Measurements from ENCODE around the gene COX5A. TPM values are rescaled to one million over a fixed set of nuclear protein-coding genes. Genes with fewer than 3 reads are reported as not detected.

Gene COX5A
- total and polyA plus RNA-seq, 2 of the 13 experiments (the other 11 are each of a cell fraction or from before 2014, with no cell fraction given) = 158 to 218 TPM

- intact Hi-C loops (cut with micrococcal nuclease; ENCODE audit: unreplicated experiment) (no loop called here), in situ Hi-C loops (cut with HindIII; ENCODE audit: extremely low pct_ligation_motif_present, low pct_unique_long_range_greater_than_20kb) (no loop called here)
- Histone ChIP-seq H4K20me1 (ENCODE audit: insufficient read depth, low read length) (peaks cover 13% of the 10 kb centered on the region), H3K9me3 (ENCODE audit: low read length) (no peaks in the 10 kb centered on the region), H3K9ac (ENCODE audit: insufficient read depth, low read depth, low read length) (peak overlapping the region; percentile 98), H2AFZ (ENCODE audit: low read length) (peak overlapping the region; percentile 82), H3K4me1 (ENCODE audit: insufficient read depth, low read length) (peaks cover 41% of the 10 kb centered on the region), H3K27ac (ENCODE audit: extremely low read length, insufficient read depth, low read length) (peak overlapping the region; percentile 61), H3K79me2 (ENCODE audit: insufficient read depth, low read length) (peaks cover 36% of the 10 kb centered on the region), H3K27me3 (ENCODE audit: control insufficient read depth in 1 of 2, insufficient read depth in 2 of 2, low read length in 2 of 2) (peaks cover 0 to 13% of the 10 kb centered on the region in 2 experiments; a peak in 1 of 5 replicates), H3K4me2 (ENCODE audit: low read depth, low read length) (peak overlapping the region; percentile 97), H3K4me3 (replicated peaks in 1 of 3; ENCODE audit: insufficient read depth in 1 of 3, low read depth in 2 of 3, low read length in 3 of 3) (peak overlapping the region; percentile 83 to 98 (median 98)), H3K36me3 (replicated peaks in 1 of 2; ENCODE audit: control insufficient read depth in 1 of 2, insufficient read depth in 2 of 2, low read length in 2 of 2) (peaks cover 0 to 1% of the 10 kb centered on the region in 2 experiments; a peak in 2 of 5 replicates)
- POLR2A ChIA-PET = interaction anchor here (0.7 to 1.9 kb wide), 9 partner anchors 9 to 33 kb away, joined by 3 to 10 read pairs (median 3); partner anchors contain the start of genes FAM219B, MPI and ULK3
- FAIRE-seq (no peak), DNase-seq (ENCODE audit: low spot score) (peak; percentile 34), ATAC-seq (peak; percentile 49)
- CTCF ChIA-PET (ENCODE audit: low intra/inter-chr PET ratio, low total read pairs) = no interaction called here
- WGBS (ENCODE audit: low lambda C conversion rate) = 21% methylated on average over 9 of the region's 16 CpGs
- BruUV-seq (replicated peaks) = TSS peak; percentile 73
- TF ChIP-seq GLI4 (CRISPR knock-in tag; IDR thresholded peaks at IDR 0.05; ENCODE audit: borderline replicate concordance) (0 out of 2 replicates have a peak, but pooled peaks have one; percentile 12), ZNF546 (CRISPR knock-in tag; conservative IDR thresholded peaks at IDR 0.05) (0 out of 2 replicates have a peak, but pooled peaks have one; percentile 0), ZNF121 (CRISPR knock-in tag; IDR thresholded peaks at IDR 0.05) (peak; percentile 87), ZBTB7B (CRISPR knock-in tag; IDR thresholded peaks at IDR 0.05) (peak; percentile 58; the same call in 1 of the 2 replicates), SALL1 (CRISPR knock-in tag; IDR thresholded peaks at IDR 0.05) (0 out of 2 replicates have a peak, but pooled peaks have one; percentile 44), SNAPC2 (CRISPR knock-in tag; IDR thresholded peaks at IDR 0.05) (no peak), ZNF768 (CRISPR knock-in tag; IDR thresholded peaks at IDR 0.05) (peak; percentile 56; the same call in 1 of the 2 replicates), ZFP36 (IDR thresholded peaks at IDR 0.05; ENCODE audit: borderline replicate concordance, low read depth, low read length, partially characterized antibody) (no peak), RAD51 (IDR thresholded peaks at IDR 0.05; ENCODE audit: borderline replicate concordance) (no peak), ZGPAT (CRISPR knock-in tag; IDR thresholded peaks at IDR 0.05) (no peak), ZNF264 (CRISPR knock-in tag; IDR thresholded peaks at IDR 0.05) (no peak), ZMYM3 (CRISPR knock-in tag; IDR thresholded peaks at IDR 0.05) (peak; percentile 86), ZNF263 (CRISPR knock-in tag; IDR thresholded peaks at IDR 0.05) (peak; percentile 57; the same call in 1 of the 2 replicates), PRPF4 (IDR thresholded peaks at IDR 0.05; ENCODE audit: low read depth, low read length, poor library complexity, severe bottlenecking) (no peak), CREB3 (CRISPR knock-in tag; IDR thresholded peaks at IDR 0.05) (no peak), ZNF234 (CRISPR knock-in tag; conservative IDR thresholded peaks at IDR 0.05) (no peak), ZNF143 (CRISPR knock-in tag; IDR thresholded peaks at IDR 0.05) (no peak), ZNF580 (CRISPR knock-in tag; IDR thresholded peaks at IDR 0.05; ENCODE audit: borderline replicate concordance, low read depth) (0 out of 2 replicates have a peak, but pooled peaks have one; percentile 10), MYC (CRISPR knock-in tag; IDR thresholded peaks at IDR 0.05; ENCODE audit: borderline replicate concordance) (peak; percentile 9; the same call in 1 of the 2 replicates)
These were observed 64.0 kb downstream of the COX5A start for GRCh38 chr15:74873756-74874424.

All from HepG2 (cell line).